ENCODE data around the gene CALN1. TPM values are rescaled to one million over a fixed set of nuclear protein-coding genes. Genes with fewer than 3 reads are reported as not detected.

CALN1 gene
- total RNA-seq, 1 experiment from 2014 or later: 0.05 TPM

GRCh38 chr7:72037516-72037915 lies 374.6 kb downstream of the CALN1 start:
- no peak overlapping the region for H3K27ac ChIP-seq (ENCODE audit: low read length)
- no peak for DNase-seq (ENCODE audit: low read depth, low spot score)
- no peak for TF ChIP-seq REST (IDR thresholded peaks at IDR 0.05; ENCODE audit: insufficient read depth in 1 of 2, low read depth in 2 of 2, low read length in 1 of 2)
- TF ChIP-seq TCF7L2 (IDR thresholded peaks at IDR 0.05; ENCODE audit: low read depth, low read length): no peak
- no peak for TF ChIP-seq CTCF (IDR thresholded peaks at IDR 0.05)
- no peak for TF ChIP-seq SIN3A (IDR thresholded peaks at IDR 0.05; ENCODE audit: borderline replicate concordance, insufficient read depth, low read depth, low read length)
- TF ChIP-seq POLR2AphosphoS5 (IDR thresholded peaks at IDR 0.05; ENCODE audit: low read depth, low read length): no peak
- intact Hi-C loops (cut with micrococcal nuclease; ENCODE audit: unreplicated experiment): no loop called here
- no peak for ATAC-seq
- no peaks in the 10 kb centered on the region for H3K27me3 ChIP-seq (ENCODE audit: control insufficient read depth, insufficient read depth, low read length)
- no TSS peak for BruUV-seq (replicated peaks)
- POLR2A ChIA-PET: no interaction called here
- no peaks in the 10 kb centered on the region for H3K4me1 ChIP-seq (ENCODE audit: control insufficient read depth, insufficient read depth, low read length)
- no peak overlapping the region for H3K4me3 ChIP-seq (ENCODE audit: low read depth in 2 of 2, low read length in 2 of 2)
- in situ Hi-C loops (cut with HindIII; ENCODE audit: low pct_unique_long_range_greater_than_20kb, low sequenced_read_pairs): no loop called here
- H3K36me3 ChIP-seq (ENCODE audit: control insufficient read depth, insufficient read depth, low read length): no peaks in the 10 kb centered on the region
- H3K9me3 ChIP-seq (ENCODE audit: control insufficient read depth, insufficient read depth, low read depth, low read length): no peaks in the 10 kb centered on the region
- CTCF ChIA-PET: no interaction called here

- no peak overlapping the region for H3K27ac ChIP-seq (ENCODE audit: low read length)
- DNase-seq (ENCODE audit: low read depth, low spot score): no peak
- in situ Hi-C loops (cut with HindIII; ENCODE audit: low pct_unique_long_range_greater_than_20kb, low sequenced_read_pairs) (no loop called here), intact Hi-C loops (cut with micrococcal nuclease; ENCODE audit: unreplicated experiment) (no loop called here)
- no peak for TF ChIP-seq REST (IDR thresholded peaks at IDR 0.05; ENCODE audit: insufficient read depth in 1 of 2, low read depth in 2 of 2, low read length in 1 of 2)
- TF ChIP-seq POLR2AphosphoS5 (IDR thresholded peaks at IDR 0.05; ENCODE audit: low read depth, low read length): no peak
- no peak for TF ChIP-seq CTCF (IDR thresholded peaks at IDR 0.05)
- TF ChIP-seq SIN3A (IDR thresholded peaks at IDR 0.05; ENCODE audit: borderline replicate concordance, insufficient read depth, low read depth, low read length): no peak
- TF ChIP-seq TCF7L2 (IDR thresholded peaks at IDR 0.05; ENCODE audit: low read depth, low read length): no peak
- H3K36me3 ChIP-seq (ENCODE audit: control insufficient read depth, insufficient read depth, low read length): no peaks in the 10 kb centered on the region
- POLR2A ChIA-PET: no interaction called here
- ATAC-seq: no peak
- H3K9me3 ChIP-seq (ENCODE audit: control insufficient read depth, insufficient read depth, low read depth, low read length): no peaks in the 10 kb centered on the region
- BruUV-seq (replicated peaks): no TSS peak
- no peaks in the 10 kb centered on the region for H3K4me1 ChIP-seq (ENCODE audit: control insufficient read depth, insufficient read depth, low read length)
- H3K27me3 ChIP-seq (ENCODE audit: control insufficient read depth, insufficient read depth, low read length): no peaks in the 10 kb centered on the region
- CTCF ChIA-PET: no interaction called here
- no peak overlapping the region for H3K4me3 ChIP-seq (ENCODE audit: low read depth in 2 of 2, low read length in 2 of 2)
Measured at GRCh38 chr7:72035266-72035665, 376.9 kb downstream of the CALN1 start.

Data from Panc1 (cell line).